ENCODE data around the gene QPCTL.

QPCTL gene

DNA sequence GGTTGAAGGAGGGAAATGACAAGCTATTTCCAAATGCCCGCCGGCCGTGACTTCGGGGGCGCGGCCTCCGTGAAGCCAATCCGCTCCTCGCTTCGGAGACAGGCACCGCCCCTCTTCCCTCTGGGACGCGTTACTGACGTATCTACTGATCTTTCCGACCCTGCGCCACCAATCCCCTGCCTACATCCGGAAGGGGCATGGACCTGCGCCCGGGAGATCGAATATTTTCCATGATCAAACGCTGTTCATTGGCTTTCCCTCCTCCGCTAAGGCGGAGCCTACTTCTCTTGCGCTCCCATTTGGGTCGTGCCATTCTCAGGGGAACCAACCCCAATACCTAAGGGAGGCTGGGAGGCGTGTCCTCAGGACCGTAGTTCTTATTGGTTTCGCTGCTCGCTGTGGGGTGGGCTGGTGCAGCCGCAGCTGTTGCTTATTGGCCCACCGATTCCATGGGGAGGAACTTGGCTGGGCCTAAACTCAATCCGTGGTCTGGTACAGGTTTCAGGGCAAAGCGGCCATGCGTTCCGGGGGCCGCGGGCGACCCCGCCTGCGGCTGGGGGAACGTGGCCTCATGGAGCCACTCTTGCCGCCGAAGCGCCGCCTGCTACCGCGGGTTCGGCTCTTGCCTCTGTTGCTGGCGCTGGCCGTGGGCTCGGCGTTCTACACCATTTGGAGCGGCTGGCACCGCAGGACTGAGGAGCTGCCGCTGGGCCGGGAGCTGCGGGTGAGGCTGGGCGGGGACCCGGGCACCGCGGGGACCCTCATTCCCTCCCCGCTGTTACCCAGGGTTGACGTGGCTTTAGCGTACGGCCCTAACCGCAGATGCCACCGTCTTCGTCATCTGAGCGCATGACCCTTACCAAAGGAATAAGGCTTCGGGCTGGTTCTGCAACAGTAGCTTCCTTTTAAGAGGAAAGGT lies at the start of gene QPCTL:
TSS of gene QPCTL (plus strand) at position 480 of the 919 bp plus-strand sequence. CDS start at position 518, 38 bp downstream.
- DNase-seq, result peak; percentile 94 to 96

DNA sequence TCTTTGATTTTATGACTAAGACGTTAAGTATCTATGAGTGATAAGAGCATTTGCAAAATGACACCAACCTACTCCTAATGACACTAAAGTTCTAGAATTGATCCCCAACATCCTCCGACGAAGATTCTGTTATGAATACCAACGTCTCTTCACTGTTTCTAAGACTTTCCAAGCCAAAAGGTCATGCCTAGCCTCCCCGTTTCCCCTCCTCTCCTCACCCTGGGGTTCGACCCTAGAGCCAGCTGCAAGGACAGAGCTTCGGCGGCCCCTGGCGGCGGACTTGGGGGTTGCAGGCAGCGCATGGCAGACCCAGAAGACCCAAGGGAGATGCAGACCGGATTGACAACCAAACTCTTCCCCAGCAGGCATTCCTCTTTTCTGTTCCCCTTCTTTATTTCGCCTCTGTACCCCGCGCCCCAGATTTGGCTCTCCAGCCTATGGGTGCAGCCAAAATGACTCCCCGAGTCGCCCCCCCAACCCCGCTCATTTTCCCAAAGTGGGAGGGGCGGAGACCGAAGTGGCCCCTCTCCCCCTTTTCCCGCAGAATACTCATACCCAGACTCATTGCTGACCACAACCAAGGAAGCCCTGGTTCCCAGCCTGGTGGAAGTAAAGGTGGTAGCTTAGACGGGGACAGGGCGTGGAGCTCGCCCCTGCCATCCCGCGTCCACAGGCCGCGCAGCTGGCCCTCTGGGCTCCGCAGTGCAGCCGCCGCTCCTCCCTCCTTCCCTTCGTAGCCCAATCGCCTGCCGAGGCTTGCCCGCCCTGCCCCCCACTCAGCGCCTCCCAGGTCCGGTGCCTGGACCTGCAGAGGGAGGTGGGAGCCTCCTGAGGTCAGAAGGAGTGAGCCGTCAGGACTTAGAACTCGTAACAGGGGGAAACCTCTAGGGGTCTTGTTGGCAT lies 49.2 kb upstream of the QPCTL start:
- DNase-seq, result peak in 1 of 2 experiments; percentile 83

DNA sequence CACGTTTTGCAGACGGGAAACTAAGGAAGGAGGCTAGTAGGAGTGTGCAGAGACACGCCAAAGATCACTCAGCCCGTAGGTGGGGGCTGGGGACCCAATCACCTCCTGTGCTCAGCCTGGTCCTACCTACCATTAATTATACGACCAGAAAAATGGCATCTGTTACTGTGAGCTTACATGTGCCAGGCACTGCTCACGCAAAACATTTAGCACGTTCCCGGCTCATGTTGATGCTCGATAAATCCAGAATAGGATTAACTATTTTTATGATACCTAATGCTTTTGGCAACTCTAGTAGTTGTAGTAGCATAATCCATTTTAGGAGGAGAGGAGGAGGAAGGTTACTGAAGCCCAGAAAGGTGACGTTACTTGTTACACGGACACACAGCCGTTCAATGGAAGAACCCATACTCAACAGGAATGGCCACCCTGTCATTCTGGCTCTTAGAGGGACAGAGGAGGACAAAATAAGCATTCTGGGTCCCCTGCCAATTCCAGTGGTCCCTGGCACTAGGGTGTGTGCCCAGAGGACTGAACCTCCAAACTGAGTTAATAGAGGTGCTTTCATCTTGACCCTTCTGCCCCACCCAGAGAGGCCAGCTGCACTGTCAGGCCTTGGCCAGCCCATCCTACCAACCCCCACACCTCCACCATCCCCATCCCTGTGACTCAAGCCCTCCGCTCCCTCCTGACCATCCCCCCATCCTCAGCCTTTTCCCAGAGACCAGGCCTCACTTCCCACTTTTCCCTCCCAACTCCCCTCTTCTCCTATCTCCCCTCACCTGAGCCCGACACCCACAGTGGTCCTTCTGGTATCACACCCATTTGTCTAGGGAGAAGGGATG lies 48.3 kb upstream of the QPCTL start:
- DNase-seq, result no peak

DNA sequence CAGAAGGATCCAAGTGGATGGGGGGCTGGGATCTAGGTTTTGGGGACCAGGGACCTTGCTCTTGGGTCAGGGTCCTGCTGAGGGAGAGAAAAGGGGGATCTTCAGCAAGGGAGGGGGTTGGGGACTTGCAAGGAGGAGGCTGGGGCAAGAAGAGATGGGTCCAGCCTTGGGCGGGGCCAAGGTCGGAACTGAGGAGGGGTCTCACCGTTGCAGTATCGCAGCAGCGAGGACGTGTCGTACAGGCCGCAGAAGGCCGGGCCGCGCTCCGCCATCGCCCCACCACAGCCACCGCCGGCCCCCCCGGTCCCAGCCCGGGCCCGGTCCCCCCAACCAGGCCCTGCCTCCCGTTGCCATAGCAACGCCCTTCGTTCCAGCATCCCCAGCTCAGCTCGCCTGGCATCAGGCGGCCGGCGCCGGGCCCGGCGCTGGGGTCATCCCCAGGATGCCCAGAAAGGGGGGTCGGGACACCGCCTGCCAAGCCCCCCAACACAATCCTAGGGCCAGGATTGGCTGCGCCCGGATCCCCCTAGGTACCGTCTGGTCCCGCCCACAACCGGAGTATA lies 47.3 kb upstream of the QPCTL start:
- no peak for DNase-seq

DNA sequence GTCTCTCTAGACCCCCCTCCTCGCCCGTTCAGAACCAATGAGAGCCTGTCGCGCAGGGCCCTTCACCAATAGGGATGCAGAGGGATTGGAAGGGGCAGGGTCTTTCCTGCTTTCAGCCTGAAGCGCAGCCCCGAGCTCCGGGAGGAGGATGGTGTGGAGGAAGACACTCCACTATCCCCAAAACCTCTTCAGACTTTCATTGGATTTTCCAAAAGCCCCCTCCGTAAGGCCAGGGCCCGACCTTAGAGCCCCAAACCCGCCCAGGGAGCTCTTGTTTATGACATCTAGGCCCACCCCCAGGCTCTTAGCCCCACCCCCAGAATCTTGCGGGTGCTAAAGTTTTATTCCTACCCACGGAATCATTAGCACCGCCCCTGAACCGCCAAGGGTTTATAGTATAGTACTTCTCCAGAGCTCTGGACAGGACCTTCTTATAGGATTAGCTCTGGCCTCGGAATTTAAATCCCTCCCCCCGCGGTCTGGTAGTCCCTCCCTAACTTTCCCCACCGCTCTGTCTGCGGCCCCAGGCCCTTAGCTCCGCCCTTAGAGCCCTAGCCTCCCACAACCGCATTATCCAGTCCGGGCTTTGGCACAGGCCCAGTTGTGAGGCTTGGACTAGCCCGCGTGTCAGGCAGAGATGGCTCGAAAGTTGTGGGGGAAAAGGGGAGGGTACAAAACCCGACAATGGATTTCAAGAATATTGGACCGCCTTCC lies 46.7 kb upstream of the QPCTL start:
- peak; percentile 75 to 90 for DNase-seq

DNA sequence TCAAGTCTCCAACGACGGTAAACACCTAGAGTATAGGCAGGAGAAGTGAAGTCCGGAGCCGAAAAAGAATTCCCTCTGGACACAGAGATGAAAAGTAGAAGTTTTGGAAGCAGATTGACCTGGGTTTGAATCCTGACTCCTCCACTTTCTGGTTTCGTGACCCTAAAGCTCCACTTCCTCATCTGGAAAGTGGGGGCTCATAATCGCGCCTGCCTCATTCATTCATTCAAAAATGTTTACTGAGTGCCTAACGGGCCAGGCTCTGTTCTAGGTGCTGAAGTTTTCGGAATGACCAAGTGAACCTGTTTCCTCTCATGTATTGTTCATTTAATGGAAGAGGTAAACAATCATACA lies 46.1 kb upstream of the QPCTL start:
- DNase-seq, result no peak

DNA sequence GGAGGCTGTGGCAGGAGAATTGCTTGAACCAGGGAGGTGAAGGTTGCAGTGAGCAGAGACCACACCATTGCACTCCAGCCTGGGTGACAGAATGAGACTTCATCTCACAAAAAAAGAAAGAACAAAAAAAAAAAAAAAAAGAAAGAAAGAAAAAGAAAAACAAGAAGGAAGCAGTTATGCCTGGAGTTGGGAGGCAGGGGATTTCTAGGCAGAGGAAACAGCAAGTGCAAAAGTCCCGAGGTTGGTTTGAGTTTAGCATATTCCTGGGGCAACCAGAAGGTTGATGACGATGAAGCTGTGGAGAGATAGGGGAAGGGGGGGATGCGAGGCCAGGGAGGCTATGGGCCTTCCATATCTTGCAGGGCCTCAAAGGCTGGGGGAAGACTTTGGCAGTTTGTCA lies 41.7 kb upstream of the QPCTL start:
- DNase-seq, result no peak

DNA sequence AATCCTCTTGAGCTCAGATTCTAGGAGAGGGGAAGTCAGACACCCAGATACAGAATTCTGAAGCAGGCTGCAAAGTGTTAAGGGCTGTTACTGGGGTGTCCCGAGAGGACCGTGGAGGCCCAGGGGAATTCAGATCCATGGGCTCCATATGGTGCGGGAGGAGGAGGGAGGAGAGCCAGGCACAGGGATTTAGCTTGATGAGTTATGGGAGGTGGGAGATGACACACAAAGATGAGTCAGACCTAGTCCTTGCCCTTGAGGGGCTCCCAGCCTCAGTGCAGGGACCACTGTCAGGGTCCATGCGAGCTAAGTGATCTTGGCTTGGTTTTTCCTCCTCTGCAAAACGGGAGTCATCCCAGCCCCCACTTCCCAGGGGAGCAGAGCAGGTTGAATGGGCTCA lies 38.8 kb upstream of the QPCTL start:
- DNase-seq, result no peak

DNA sequence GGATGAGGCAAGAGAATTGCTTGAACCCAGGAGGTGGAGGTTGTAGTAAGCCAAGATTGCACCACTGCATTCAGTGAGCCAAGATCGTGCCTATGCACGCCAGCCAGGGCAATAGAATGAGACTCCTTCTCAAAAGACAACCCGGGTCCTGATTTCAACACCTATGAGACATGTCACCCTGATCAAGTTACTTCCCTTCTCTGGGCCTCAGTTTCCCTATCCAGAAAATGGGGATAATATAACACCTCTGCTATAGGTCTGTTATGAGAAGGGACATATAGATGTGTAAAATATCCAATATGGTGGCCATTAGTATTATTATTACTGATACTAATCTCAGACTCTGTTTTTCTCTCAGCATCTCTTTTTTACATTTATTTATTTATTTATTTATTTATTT lies 37.4 kb upstream of the QPCTL start:
- DNase-seq, result no peak

DNA sequence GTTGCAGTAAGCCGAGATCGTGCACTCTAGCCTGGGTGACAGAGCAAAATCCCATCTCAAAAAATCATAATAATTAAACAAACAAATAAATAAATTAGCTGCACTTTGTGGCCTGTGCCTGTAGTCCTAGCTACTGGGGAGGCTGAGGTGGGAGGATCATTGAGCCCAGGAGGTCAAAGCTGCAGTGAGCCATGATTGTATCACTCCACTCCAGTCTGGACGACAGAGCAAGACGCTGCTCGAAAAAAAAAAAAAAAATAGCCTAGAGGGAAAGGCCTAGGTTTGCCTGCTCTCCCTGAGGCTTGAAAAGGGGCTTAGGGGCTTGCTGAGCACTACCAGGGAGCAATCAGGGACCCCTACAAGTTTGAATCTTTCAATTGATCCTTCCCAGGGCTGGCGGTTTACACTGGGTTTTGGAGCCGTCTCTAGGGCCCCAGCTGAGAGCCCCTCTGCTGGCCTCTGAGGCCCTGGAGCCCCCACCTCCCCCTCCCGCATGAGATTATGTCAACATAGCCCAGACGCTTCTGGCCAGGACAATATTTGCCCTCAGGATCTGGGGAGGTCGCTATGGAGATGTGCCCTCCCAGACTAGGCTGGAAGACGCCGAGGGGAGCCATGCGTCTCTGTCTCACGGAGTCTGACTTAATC lies 34.8 kb upstream of the QPCTL start:
- no peak for DNase-seq

DNA sequence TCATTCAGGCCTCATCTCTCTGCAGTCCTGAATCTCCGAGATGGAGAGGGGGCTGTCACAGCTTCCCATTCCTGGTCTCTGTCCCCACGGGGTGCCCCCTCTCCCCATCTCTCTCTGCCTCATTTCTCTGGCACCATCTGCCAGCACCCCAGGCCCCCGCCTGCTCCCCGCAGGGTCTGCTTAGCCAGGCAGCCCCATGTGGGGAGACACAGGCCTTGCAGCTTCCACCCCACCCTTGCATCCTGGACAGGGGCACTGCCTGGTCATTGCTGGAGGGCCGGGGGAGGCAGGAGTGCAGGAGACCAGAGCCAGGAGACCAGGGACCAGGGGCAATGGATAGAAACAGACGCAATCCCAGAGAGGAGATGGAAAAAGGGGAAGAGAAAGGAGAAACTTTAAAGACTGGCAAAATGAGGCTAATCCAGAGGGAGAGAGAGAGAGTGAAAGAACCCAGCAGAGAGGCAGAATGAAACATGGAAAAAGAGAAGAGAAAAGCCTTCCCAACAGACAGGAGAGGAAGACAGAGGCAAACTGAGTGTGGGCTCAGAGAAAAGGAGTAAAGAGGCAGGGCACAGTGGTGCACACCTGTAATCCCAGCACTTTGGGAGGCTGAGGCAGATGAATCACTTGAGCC lies 33.3 kb upstream of the QPCTL start:
- DNase-seq, result no peak

DNA sequence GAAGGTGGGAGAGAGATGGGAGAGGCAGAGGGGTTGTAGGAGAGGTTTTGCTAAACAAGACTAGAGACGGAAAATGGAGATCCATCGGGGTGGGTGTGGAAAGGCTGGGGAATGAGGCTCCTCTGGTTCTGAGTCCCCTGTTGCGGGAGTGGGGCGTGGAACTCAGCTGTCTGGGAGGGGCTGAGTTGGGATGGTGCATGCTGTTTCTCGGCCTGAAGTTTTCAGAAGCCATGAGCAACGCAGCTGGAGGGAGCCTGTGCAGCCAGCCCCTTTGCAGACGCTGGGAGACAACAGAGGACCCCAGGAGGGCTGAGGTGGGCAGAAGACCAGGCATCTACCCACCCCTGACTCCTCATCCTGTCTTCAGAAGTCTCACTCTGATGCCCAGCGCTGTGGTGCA lies 31.8 kb upstream of the QPCTL start:
- no peak for DNase-seq

DNA sequence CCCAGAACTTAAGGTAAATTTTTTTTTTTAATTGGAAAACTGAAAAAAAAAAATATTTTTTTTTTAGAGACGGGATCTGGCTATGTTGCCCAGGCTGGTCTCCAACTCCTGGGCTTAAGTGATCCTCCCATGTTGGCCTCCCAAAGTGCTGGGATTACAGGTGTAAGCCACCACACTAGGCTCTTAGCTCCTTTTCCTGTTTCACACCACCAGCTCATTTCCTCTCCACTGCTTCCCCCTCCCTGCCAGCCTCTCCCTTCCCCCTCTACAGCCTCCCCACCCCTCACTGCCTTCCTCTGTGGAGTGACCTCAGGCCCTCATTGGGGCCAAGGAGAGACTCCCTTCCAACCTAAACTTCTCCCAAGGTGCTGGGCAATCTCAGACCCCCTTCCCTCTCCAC lies 28.7 kb upstream of the QPCTL start:
- no peak for DNase-seq

DNA sequence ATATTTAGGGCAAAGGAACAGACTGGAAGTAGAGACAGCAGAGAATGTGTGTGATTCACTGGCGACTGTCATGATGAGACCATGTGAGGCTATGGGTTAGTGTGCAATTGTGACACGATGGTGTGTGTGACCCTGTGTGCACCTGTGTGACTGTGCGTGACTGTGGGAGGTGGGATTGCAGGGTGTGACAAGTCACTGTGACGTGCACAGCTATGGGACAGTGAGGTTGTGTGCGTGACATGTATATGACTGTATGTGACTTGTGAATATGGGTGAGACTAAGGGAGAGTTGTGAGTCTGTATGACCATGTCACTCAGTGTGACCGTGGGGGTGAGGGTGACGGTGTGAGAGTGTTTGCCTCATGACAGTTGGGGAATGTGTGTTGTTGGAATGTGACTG lies 27.9 kb upstream of the QPCTL start:
- no peak for DNase-seq

DNA sequence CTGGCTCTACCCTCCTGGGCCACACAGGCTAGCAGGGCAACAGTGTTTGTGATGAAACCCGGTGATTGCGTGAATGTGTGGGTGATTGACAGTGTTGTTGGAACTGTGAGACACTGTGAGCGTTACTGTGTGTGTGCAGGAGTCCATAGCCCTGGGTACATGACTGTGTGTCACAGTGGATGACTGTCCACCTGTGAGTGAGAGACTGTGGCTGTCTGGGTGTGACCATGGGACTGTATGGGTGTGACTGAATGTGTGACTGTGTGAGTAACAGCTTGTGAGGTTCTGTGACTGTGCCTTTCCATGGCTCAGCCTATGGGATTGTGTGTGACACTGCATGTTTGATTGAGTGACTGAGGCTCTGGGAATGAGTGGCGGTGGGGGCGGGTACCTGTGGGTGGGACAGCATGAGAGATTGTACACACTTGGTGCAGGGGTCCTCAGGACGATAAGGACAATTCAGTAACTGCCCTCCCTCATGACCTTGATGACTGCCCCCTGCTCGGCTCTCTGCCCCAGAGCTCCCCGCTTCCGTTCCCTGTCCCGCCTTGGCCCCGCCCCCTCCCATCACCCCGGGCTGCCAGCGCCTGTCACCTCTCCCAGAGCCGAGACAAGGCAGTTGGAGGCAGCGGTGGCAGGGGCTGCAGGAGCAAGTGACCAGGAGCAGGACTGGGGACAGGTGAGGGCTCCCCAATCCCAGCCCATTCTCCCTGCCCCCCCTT lies 24.7 kb upstream of the QPCTL start, which contains the start of gene GIPR:
TSS of gene GIPR (plus strand) at position 602 of the 722 bp plus-strand sequence. CDS start 1,300 bp downstream, outside the sequence.
- DNase-seq, result no peak

DNA sequence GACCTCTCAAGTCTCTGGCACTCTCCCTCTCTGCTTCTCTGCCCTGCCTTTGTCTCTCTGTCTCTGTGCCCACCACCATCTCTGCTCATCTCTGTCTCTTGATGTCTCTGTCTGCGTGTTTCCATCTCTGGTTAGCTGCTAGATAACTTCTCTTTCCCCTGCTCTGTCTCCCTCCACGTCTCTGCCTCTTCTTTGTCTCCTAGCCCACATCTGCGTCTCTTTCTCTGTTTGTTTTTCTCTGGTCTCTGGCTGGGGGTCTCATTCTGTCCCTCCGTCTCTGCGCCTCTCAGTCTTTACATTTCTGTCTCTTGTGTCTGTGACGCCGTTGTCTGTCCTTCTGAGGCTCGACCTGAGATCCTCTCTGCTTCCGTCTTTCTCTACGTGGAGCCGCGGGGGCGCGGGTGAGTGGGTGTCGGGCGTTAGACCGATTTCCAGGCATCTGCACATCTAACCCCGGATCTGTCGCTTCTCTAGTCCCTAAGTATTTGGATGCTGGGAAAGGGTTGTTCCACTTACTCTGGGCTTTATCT lies 24.1 kb upstream of the QPCTL start:
- no peak for DNase-seq

DNA sequence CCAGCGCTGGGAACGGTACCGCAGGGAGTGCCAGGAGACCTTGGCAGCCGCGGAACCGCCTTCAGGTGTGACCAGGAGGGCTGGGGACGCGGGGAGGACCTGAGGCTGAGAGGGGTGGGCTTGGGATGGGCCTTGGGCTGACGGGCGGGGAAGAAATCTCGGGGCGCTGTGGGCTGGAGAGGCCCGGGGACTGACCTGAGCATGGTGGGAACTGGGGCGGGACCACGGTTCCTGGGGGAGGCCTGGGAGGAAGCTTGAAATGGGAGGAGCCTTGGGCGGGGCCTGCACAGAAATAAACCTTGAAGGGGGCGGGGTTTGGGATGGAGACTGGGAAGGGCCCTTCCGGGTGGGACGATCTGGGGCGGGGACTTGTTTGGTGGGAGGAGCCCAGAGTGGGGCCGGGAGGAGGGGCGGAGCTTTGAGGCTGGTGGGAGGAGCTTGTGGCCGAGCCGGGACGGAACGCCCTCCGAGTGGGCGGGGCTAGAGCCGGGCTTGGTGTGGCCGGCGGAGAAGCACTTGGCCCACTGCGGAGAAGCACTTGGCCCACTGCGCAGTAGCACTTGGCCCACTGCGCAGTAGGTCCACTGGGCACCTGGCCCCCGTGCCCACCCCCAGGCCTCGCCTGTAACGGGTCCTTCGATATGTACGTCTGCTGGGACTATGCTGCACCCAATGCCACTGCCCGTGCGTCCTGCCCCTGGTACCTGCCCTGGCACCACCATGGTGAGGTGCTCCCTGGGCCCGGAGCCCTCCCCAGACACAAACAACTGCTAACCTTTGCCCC lies 21.6 kb upstream of the QPCTL start:
- no peak for DNase-seq

DNA sequence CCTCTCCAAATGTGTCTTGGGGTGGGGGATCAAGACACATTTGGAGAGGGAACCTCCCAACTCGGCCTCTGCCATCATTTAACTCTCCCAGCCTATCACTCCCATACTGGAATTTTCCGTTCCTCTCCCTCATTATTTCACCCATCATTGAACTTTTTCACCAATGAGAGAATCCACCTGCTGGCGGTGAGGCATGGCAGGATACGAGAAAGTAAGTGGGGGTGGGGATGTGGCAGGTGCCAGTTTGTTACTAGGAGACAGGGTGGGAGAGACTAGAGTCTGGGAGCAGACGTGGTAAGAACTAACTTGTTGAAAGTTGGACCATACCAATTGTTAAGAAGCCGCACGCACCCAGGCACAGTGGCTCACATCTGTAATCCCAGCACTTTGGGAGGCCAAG lies 17.5 kb upstream of the QPCTL start:
- no peak for DNase-seq

DNA sequence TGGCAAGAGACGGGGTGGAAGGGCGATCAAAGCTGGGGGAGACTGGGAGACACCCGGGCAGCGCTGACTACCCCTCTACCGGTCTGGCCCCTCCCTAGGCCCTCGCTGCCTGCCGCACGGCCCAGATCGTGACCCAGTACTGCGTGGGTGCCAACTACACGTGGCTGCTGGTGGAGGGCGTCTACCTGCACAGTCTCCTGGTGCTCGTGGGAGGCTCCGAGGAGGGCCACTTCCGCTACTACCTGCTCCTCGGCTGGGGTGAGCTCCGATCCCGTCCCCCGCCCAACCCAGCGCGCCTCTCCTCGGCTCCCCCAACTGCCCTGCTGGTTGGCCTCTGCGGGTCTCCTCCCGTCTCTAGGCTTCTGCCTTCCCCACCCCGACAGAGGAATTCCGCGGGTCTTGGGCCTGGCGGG lies 15.6 kb upstream of the QPCTL start:
- DNase-seq, result no peak

Measured in cerebellar nuclear complex (tissue), 1 donor.